ENCODE measurements around the gene PDGFA. TPM values are rescaled to one million over a fixed set of nuclear protein-coding genes. Genes with fewer than 3 reads are reported as not detected.

Gene PDGFA
- polyA plus RNA-seq, 1 donor (not counting 4 experiments of a cell fraction or from before 2014, with no cell fraction given), result 14.8 TPM

DNA sequence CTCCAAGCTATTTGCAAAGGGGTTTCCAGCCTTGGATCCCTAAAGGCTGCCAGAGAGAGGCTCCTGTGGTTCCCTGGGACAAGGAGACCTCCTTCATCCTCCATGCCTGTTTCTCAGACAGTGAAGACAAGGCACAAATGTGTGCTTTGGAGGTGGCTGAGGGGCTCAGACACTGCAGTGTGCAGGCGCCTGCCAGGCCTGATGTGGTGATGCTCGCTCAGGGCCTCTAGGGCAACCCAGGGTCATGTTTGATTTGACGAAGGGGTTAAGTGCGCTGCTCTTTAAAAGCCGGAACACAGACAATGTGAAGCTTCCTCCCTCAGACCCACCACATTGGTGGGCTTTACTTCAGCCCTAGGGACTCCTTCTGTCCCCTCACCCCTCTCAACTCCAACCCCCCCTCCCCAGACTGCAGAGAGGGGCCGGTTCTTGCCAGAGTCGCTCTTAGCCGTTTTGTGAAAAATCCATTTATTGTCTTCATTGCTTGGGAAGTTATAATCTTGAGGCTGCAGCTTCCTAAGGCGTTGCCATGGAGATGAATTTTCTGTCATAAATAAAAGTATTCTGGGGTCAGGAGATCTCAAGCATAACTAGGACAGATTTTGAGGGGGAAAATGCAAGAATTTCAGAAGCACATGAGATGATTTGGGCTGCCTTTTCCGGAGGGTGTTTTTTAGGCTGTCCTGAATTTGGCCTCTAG, 35.8 kb downstream of the PDGFA start:
- Histone ChIP-seq H2AFZ (ENCODE audit: control insufficient read depth, low read length) (no peak overlapping the region), H4K20me1 (ENCODE audit: control insufficient read depth, extremely low read depth, insufficient read depth, low read length) (no peaks in the 10 kb centered on the region), H3K27ac (ENCODE audit: control insufficient read depth, insufficient read depth, low read length) (no peak overlapping the region), H3K36me3 (ENCODE audit: control insufficient read depth in 2 of 2, extremely low read depth in 1 of 2, insufficient read depth in 2 of 2, low read length in 2 of 2) (no peaks in the 10 kb centered on the region), H3K9ac (ENCODE audit: control insufficient read depth, extremely low read depth, insufficient read depth, low read length) (no peak overlapping the region), H3K9me3 (ENCODE audit: control insufficient read depth, low read depth, low read length) (peaks cover 4% of the 10 kb centered on the region), H3K27me3 (ENCODE audit: control insufficient read depth, extremely low read depth, insufficient read depth, low read length) (no peaks in the 10 kb centered on the region), H3K4me1 (ENCODE audit: control insufficient read depth, extremely low read depth, insufficient read depth, low read length) (peaks cover 13% of the 10 kb centered on the region), H3K4me2 (ENCODE audit: control insufficient read depth, extremely low read depth, insufficient read depth, low read depth, low read length) (no peak overlapping the region), H3K79me2 (ENCODE audit: control insufficient read depth, insufficient read depth, low read length) (no peaks in the 10 kb centered on the region), H3K4me3 (ENCODE audit: control insufficient read depth in 2 of 3, extremely low read depth in 1 of 3, insufficient read depth in 2 of 3, low read depth in 1 of 3, low read length in 3 of 3) (no peak overlapping the region), H3K9me1 (ENCODE audit: control insufficient read depth, extremely low read depth, insufficient read depth, low read length) (peaks cover 2% of the 10 kb centered on the region)
- DNase-seq (ENCODE audit: low read depth, low spot score) (no peak), FAIRE-seq (no peak)
- TF ChIP-seq, protein P1, sequence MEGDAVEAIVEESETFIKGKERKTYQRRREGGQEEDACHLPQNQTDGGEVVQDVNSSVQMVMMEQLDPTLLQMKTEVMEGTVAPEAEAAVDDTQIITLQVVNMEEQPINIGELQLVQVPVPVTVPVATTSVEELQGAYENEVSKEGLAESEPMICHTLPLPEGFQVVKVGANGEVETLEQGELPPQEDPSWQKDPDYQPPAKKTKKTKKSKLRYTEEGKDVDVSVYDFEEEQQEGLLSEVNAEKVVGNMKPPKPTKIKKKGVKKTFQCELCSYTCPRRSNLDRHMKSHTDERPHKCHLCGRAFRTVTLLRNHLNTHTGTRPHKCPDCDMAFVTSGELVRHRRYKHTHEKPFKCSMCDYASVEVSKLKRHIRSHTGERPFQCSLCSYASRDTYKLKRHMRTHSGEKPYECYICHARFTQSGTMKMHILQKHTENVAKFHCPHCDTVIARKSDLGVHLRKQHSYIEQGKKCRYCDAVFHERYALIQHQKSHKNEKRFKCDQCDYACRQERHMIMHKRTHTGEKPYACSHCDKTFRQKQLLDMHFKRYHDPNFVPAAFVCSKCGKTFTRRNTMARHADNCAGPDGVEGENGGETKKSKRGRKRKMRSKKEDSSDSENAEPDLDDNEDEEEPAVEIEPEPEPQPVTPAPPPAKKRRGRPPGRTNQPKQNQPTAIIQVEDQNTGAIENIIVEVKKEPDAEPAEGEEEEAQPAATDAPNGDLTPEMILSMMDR (optimal IDR thresholded peaks at IDR 0.05 in 1 of 3, IDR thresholded peaks at IDR 0.05 in 1 of 3, conservative IDR thresholded peaks at IDR 0.05 in 1 of 3; ENCODE audit: extremely low read depth in 1 of 3, insufficient read depth in 2 of 3, low read length in 3 of 3), result no peak
- no peak for TF ChIP-seq EZH2 (IDR thresholded peaks at IDR 0.05; ENCODE audit: low read length)
- dilution Hi-C loops (cut with MboI; ENCODE audit: extremely low pct_ligation_motif_present, low sequenced_read_pairs), result loop anchor here (10.0 kb wide), 1 partner anchor 149 kb away; no protein-coding TSS in a partner anchor

- Histone ChIP-seq H3K9me3 (ENCODE audit: control insufficient read depth, low read depth, low read length) (peaks cover 4% of the 10 kb centered on the region), H3K4me1 (ENCODE audit: control insufficient read depth, extremely low read depth, insufficient read depth, low read length) (peaks cover 13% of the 10 kb centered on the region), H3K4me2 (ENCODE audit: control insufficient read depth, extremely low read depth, insufficient read depth, low read depth, low read length) (no peak overlapping the region), H2AFZ (ENCODE audit: control insufficient read depth, low read length) (no peak overlapping the region), H3K9me1 (ENCODE audit: control insufficient read depth, extremely low read depth, insufficient read depth, low read length) (peaks cover 2% of the 10 kb centered on the region), H3K9ac (ENCODE audit: control insufficient read depth, extremely low read depth, insufficient read depth, low read length) (no peak overlapping the region), H3K27ac (ENCODE audit: control insufficient read depth, insufficient read depth, low read length) (no peak overlapping the region), H3K79me2 (ENCODE audit: control insufficient read depth, insufficient read depth, low read length) (no peaks in the 10 kb centered on the region), H3K27me3 (ENCODE audit: control insufficient read depth, extremely low read depth, insufficient read depth, low read length) (no peaks in the 10 kb centered on the region), H3K36me3 (ENCODE audit: control insufficient read depth in 2 of 2, extremely low read depth in 1 of 2, insufficient read depth in 2 of 2, low read length in 2 of 2) (no peaks in the 10 kb centered on the region), H3K4me3 (ENCODE audit: control insufficient read depth in 2 of 3, extremely low read depth in 1 of 3, insufficient read depth in 2 of 3, low read depth in 1 of 3, low read length in 3 of 3) (no peak overlapping the region), H4K20me1 (ENCODE audit: control insufficient read depth, extremely low read depth, insufficient read depth, low read length) (no peaks in the 10 kb centered on the region)
- no peak for TF ChIP-seq EZH2 (IDR thresholded peaks at IDR 0.05; ENCODE audit: low read length)
- FAIRE-seq (no peak), DNase-seq (ENCODE audit: low read depth, low spot score) (no peak)
- dilution Hi-C loops (cut with MboI; ENCODE audit: extremely low pct_ligation_motif_present, low sequenced_read_pairs), result loop anchor here (10.0 kb wide), 1 partner anchor 148 kb away; no protein-coding TSS in a partner anchor
These were observed 37.0 kb downstream of the PDGFA start for GRCh38 chr7:482521-483083.
